GM19043 (cell line): ENCODE results near the gene ZBTB8A.
"Not testable (repeated sequence)": the region's sequence is repeated elsewhere in the genome, so short reads cannot be mapped to it uniquely, and the experiment has no call there.

ENCODE experiments used
- ATAC-seq: cut with Tn5 transposase; IDR thresholded peaks from one replicate; pipeline ENCODE4 v1.9.1; 2021; ENCODE audit warnings: low read depth; ENCODE audit not compliant: unreplicated experiment

Gene ZBTB8A

DNA sequence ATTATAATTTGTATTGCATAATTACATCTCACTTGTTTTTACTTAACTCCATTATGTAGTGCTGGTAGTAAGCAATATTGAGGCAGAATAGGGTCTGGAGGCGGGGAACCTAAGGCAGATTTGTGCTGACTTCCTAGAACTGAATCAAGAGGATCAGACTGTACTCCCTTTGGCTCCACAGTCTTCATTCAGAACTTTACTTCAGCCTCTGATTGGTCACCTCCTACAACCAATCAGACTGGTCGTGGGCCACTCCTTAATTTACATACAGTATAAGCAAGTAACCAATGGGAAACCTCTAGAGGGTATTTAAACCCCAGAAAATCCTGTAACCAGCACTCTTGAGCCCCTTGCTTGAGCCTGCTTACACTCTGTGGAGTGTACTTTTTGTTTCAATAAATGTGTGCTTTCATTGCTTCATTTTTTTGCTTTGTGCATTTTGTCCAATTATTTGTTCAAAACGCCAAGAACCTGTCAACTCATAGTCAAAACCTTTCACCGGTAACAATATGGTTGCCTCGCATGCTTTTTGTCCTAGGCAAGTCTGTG lies 79.5 kb downstream of the ZBTB8A start:
- ATAC-seq, result no peak

DNA sequence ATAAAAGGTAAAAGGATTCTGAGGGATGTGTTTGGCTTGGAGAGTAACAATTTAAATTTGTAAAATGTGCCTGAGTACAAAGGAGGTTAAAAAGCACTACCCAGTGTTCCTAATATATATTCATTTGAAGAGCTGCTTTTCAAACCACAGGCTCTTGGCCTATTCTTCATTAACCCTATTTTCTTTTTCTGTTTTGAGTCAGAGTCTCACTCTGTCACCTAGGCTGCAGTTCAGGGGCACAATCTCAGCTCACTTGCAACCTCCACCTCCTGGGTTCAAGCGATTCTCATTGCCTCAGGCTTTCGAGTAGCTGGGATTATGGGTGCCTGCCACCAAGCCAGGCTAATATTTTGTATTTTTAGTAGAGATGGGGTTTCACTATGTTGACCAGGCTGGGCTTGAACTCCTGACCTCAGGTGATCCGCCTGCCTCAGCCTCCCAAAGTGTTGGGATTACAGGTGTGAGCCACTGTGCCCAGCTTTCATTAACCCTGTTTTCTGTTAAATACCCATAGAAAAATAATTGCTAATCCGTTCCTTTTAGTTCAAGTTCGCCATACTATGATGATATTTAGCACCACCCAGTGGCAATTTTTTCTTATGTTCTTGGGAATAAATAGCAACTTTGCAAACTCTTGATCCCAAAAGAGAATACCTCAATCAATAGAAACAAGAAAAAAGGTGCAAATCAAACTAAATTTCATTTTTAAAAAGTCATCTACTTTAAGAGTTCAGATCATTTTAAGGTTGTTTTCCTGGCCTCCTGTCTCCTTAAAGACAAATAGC lies 80.7 kb downstream of the ZBTB8A start:
- peak; percentile 64 for ATAC-seq

GRCh38 chr1:32622205-32622604 lies 83.0 kb downstream of the ZBTB8A start:
- ATAC-seq, result no peak

DNA sequence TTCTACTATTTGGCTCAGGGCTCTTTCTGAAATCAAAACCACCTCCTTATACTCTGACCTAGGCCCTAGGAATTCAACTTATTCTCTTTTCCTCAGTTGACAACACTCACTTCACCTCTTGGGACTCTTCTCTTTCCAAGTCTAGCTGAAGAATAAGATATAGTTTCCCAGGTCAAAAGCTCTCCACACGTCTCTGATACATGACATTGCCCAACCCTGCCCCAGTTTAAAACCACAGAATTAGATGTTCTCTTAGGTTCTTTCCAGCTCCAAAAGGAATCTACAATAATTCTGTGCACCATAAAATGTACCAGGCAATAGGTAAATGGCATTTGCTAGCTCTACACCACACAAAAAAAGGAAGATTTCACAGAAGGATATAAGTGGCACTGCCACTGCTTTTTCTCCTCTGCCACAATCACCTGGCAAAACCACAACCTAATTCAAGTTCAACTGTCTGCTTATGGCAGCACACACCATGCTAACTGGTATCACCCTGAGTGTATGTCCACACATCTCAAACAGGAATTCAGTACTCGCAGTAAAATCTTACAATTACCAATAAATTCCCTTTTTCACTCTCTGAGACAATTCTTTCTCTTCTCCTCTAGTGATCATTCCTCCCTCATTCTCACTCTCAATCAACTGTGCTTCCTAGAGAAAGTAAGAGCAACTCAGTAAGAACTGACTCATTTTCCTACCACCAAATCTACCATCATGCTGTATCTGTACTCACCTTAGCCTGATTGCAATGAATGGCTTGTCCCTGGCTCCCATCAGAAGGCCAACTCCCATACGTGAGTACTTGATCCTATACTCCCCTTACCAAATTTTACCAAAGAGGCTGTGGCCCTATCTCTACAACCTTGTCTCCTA lies 83.8 kb downstream of the ZBTB8A start:
- ATAC-seq, result no peak

- ATAC-seq, result no peak
These were observed 84.5 kb downstream of the ZBTB8A start for GRCh38 chr1:32623775-32624174.

- no peak for ATAC-seq
These were observed 86.9 kb downstream of the ZBTB8A start for GRCh38 chr1:32626176-32626575.

DNA sequence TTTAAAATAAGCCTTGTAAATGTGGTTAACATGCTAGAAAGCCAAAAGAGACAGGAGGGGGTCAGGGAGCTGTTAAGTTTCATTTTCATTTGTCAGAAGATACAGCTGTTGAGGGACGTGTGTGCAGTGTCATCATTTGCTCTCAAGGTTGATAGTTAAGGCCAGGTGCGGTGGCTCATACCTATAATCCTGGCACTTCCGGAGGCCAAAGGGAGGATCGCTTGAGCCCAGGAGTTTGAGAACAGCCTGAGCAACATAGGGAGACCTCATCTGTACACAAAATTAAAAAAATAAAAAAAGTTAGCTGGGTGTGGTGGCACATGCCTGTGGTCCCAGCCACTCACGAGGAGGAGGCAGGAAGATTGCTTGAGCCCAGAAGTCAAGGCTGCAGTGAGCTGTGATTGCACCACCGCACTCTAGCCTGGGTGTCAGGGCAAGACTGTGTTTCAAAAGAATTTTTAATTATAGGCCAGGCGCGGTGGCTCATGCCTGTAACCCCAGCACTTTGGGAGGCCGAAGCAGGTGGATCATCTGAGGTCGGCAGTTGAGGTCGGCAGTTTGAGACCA lies 88.5 kb downstream of the ZBTB8A start:
- peak; percentile 72 for ATAC-seq

GRCh38 chr1:32630173-32630572 lies 90.9 kb downstream of the ZBTB8A start:
- ATAC-seq, result not testable (repeated sequence)

- ATAC-seq, result no peak
These were observed 93.6 kb downstream of the ZBTB8A start for GRCh38 chr1:32632829-32633228.

DNA sequence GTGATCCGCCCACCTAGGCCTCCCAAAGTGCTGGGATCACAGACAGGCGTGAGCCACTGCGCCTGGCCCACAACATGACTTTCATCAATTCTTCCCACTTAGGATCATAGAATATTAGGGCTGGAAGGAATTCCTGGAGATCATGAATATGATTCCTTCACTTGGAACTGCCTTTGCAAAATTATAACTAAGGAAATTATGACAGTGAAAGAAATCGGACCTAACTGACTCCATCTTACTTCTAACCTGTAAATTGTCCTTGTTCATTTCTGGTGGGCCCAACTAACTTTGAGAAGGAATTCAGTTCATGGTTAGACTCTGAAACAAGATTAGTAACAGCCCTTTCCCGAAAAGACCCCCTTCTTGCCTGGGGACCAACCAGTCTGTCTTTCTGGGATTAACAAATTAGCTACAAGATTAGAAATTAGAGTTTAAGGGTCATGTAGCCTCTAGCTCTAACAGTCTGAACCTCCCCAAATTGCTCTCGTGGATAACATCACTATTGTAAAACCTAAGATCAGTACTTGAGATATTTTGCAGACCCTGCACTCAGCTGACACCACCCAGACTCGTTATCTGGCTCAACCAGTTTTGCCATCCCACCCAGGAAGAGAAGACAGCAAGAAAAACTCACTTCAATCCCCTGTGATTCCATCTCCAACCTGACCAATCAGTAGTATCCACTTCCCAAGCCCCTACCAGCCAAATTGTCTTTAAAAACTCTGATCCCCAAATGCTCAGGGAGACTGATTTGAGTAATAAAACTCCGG lies 96.5 kb downstream of the ZBTB8A start:
- ATAC-seq, result no peak

- no peak for ATAC-seq
These were observed 97.9 kb downstream of the ZBTB8A start for GRCh38 chr1:32636914-32637645.

DNA sequence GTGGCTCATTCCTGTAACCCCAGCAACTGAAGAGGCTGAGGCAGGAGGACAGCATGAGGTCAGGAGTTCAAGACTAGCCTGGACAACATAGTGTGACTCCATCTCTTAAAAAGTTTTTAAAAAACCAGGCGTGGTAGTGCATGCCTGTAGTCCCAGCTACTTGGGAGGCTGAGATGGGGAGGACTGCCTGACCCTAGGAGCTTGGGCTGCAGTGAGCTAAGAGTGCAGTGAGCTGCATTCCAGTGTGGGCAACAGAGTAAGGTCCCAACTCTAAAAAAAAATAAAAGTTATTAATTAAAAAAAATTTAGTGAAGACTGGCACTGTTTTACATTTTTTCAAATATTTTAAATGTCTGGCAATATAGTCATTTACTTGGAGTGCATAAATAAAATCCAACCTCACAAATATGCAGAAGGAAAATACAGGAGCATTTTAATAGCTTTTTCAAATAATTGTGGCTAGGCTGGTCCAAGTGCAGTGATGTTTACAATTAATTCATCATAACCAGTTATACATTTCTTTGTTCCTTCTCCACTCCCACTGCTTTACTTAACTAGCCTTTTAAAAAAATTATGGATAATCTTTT lies 100.4 kb downstream of the ZBTB8A start:
- ATAC-seq, result no peak

GRCh38 chr1:32642292-32642827 lies 103.1 kb downstream of the ZBTB8A start:
- not testable (repeated sequence) for ATAC-seq

GRCh38 chr1:32644426-32644825 lies 105.2 kb downstream of the ZBTB8A start:
- no peak for ATAC-seq

DNA sequence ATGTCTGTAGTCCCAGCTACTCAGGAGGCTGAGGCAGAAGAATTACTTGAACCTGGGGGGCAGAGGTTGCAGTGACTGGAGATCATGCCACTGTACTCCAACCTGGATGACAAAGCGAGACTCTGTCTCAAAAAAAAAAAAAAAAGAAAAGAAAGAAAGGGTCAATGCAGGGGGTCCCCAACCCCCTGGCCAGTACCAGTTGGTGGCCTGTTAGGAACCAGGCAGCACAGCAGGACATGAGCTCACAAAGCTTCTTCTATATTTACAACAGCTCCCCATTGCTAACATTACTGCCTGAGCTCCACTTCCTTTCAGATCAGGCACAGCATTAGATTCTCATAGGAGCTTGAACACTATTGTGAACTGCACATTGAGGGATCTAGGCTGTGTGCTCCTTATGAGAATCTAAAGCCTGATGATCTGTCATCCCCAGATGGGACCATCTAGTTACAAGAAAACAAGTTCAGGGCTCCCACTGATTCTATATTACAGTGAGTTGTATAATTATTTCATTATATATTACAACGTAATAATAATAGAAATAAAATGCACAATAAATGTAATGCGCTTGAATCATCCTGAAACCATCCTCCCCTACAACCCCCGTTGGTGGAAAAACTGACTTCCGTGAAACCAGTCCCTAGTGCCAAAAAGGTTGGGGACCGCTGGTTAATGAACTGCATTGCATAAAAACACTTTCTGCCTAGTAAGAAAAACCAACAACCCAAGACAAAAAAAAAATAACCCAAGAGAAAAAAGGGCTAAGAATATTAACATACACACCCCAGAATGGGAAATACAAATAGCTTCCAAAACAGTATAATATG lies 108.3 kb downstream of the ZBTB8A start:
- ATAC-seq, result no peak

- peak; percentile 56 for ATAC-seq
These were observed 111.1 kb downstream of the ZBTB8A start, which contains the start of gene ZBTB8OS for GRCh38 chr1:32650248-32650751. Gene ZBTB8OS (minus strand): TSS chr1:32650550. CDS start chr1:32650529, 21 bp downstream.

- ATAC-seq, result peak; percentile 84
These were observed 111.7 kb downstream of the ZBTB8A start, which contains the start of gene RBBP4 for GRCh38 chr1:32650752-32651460. Gene RBBP4 (plus strand): TSS chr1:32651208. CDS start chr1:32651307, 99 bp downstream.
